A673 (cell line): Measurements from ENCODE around the gene FXYD2. TPM values are rescaled to one million over a fixed set of nuclear protein-coding genes. Genes with fewer than 3 reads are reported as not detected.

Source experiments
- BruUV-seq: library from RNA; stranded (reverse); fragments of 400-500 nt; replicated peaks from 2 replicates; lab custom pipeline; 2021; lab: Mats Ljungman, UMichigan
- CTCF ChIA-PET: fragments of 300-600 bp; sonication (Branson Sonifier 250); formaldehyde crosslinking; loops from one replicate; lab custom pipeline; 2022; ENCODE audit warnings: antibody characterized with exemption; lab: Charles Lee
- POLR2A ChIA-PET: fragments of 300-600 bp; sonication (Branson Sonifier 250); formaldehyde crosslinking; loops from one replicate; lab custom pipeline; 2022; ENCODE audit warnings: antibody characterized with exemption; ENCODE audit not compliant: low non-redundant PET; lab: Charles Lee
- DNase-seq: peaks from one replicate; pipeline ENCODE4 v3.0.0-alpha.2; 2015; ENCODE audit warnings: low spot score
- H3K27ac ChIP-seq: fragments of 200-600 bp; sonication (generic); 2 replicates; pipeline ENCODE4 v1.5.1; 2016; ENCODE audit warnings: mixed run types, low read depth, mild to moderate bottlenecking, mixed read lengths, antibody characterized with exemption, low read length; ENCODE audit not compliant: poor library complexity, severe bottlenecking
- H3K27me3 ChIP-seq: fragments of 200-600 bp; sonication (generic); replicated peaks from 2 replicates; pipeline ENCODE4 v1.6.1; 2017; ENCODE audit warnings: mixed run types, low read depth, mild to moderate bottlenecking, mixed read lengths, antibody characterized with exemption, low read length; ENCODE audit not compliant: insufficient read depth, poor library complexity
- H3K36me3 ChIP-seq: fragments of 200-600 bp; sonication (generic); 2 replicates; pipeline ENCODE4 v1.6.1; 2016; ENCODE audit warnings: mixed run types, mild to moderate bottlenecking, mixed read lengths, antibody characterized with exemption, low read length; ENCODE audit not compliant: insufficient read depth, poor library complexity, severe bottlenecking
- H3K4me1 ChIP-seq: fragments of 200-600 bp; sonication (generic); 2 replicates; pipeline ENCODE4 v1.6.1; 2017; ENCODE audit warnings: mixed run types, mild to moderate bottlenecking, mixed read lengths, antibody characterized with exemption, low read length; ENCODE audit not compliant: insufficient read depth, poor library complexity, severe bottlenecking
- H3K4me3 ChIP-seq: fragments of 200-600 bp; sonication (generic); 2 replicates; pipeline ENCODE4 v1.5.1; 2016; ENCODE audit warnings: low read depth, mixed run types, mild to moderate bottlenecking, mixed read lengths, low read length; ENCODE audit not compliant: poor library complexity, severe bottlenecking
- H3K9me3 ChIP-seq: fragments of 200-600 bp; sonication (generic); 2 replicates; pipeline ENCODE4 v1.6.1; 2016; ENCODE audit warnings: mixed run types, low read depth, mild to moderate bottlenecking, mixed read lengths, antibody characterized with exemption, low read length; ENCODE audit not compliant: poor library complexity, severe bottlenecking
- CTCF ChIP-seq: fragments of 300-800, 200-600 bp; sonication (generic); conservative IDR thresholded peaks from 2 replicates; pipeline ENCODE4 v1.5.1; 2017; ENCODE audit warnings: low read depth, mild to moderate bottlenecking, antibody characterized with exemption, low read length, moderate library complexity, mixed read lengths
- EZH2 ChIP-seq: fragments of 200-600 bp; sonication (generic); IDR thresholded peaks from 2 replicates; pipeline ENCODE4 v1.6.1; 2017; ENCODE audit warnings: borderline replicate concordance, low read depth, mild to moderate bottlenecking, mixed read lengths, antibody characterized with exemption, low read length; ENCODE audit not compliant: poor library complexity, severe bottlenecking
- intact Hi-C: fragments of 100-400 bp; cut with micrococcal nuclease; formaldehyde crosslinking; loops from one replicate; pipeline ENCODE4 v1.10.0; 2022; ENCODE audit not compliant: unreplicated experiment
- total RNA-seq: library from RNA; stranded (reverse); gene quantifications from 2 replicates; pipeline ENCODE4 v1.2.3, GENCODE V29; 2021

Gene FXYD2
- total RNA-seq, 1 experiment from 2014 or later, result not detected

GRCh38 chr11:117860139-117860538 is 35.6 kb upstream of the FXYD2 start:
- TF ChIP-seq EZH2, result no peak
- TF ChIP-seq CTCF, result no peak
- Histone ChIP-seq H3K36me3 (no peaks in the 10 kb centered on the region), H3K4me1 (peaks cover 8% of the 10 kb centered on the region), H3K4me3 (no peak overlapping the region), H3K27ac (no peak overlapping the region), H3K27me3 (no peaks in the 10 kb centered on the region), H3K9me3 (no peaks in the 10 kb centered on the region)
- ChIA-PET POLR2A (interaction anchor here (0.6 kb wide), 1 partner anchor 373 kb away, joined by 5 read pairs; no protein-coding TSS in a partner anchor), CTCF (no interaction called here)
- intact Hi-C loops, result no loop called here
- DNase-seq, result no peak
- BruUV-seq, result no TSS peak

DNA sequence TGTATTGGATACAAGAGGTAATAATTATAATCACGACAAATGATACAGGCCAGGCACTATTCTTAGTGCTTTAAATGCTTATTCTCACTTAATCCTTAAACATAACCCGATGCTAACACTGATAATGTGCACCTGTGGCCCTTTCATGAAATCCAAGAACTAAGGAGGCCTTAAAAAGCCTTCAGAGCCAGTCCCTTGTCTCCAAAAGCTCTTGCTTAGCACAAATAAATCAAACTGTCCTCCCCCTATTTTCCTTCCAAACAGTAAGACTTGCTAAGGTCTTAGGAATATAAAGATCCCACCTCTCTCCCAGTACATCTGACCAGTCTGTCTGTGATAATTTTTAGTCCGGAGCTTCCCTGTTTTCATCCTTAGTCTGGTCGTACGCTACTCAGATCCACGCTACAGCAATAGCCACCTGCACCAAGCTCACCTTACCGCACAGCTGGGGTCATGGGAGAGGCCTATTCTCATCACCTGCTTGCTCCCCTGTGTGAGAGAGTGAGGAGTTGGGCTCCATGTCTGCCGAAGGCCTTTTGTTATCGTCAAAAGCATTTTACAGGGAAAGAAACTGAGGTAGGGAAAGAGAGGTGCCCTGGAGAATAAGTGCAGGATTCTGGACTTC is 35.1 kb upstream of the FXYD2 start:
- ChIA-PET CTCF (no interaction called here), POLR2A (interaction anchor here (0.6 kb wide), 1 partner anchor 372 kb away, joined by 5 read pairs; no protein-coding TSS in a partner anchor)
- no peaks in the 10 kb centered on the region for H3K9me3 ChIP-seq
- no peak overlapping the region for H3K4me3 ChIP-seq
- no peak for TF ChIP-seq CTCF
- no peak for TF ChIP-seq EZH2
- no peak overlapping the region for H3K27ac ChIP-seq
- DNase-seq, result no peak
- no peaks in the 10 kb centered on the region for H3K27me3 ChIP-seq
- H3K36me3 ChIP-seq, result no peaks in the 10 kb centered on the region
- intact Hi-C loops, result no loop called here
- peaks cover 8% of the 10 kb centered on the region for H3K4me1 ChIP-seq
- BruUV-seq, result no TSS peak

DNA sequence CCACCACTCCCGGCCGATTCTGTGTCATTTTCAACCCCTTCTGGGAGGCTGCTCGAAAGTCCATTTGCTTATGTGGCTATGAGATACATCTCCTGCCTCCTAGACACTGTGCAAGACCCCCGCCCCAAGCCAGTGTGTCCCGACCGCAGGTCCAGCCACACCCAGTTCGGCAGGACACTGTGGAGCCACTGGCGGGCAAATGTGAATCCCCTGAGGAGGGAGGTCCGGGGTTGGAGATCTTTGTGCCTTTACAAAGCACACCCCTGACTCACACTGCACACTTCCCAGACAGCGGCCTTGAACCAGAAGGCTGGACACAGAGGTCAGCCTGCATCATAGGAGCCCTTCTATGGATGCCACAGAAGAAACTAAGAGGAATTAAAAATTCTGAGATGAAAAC is 34.5 kb upstream of the FXYD2 start:
- Histone ChIP-seq H3K27ac (no peak overlapping the region), H3K9me3 (no peaks in the 10 kb centered on the region), H3K27me3 (no peaks in the 10 kb centered on the region), H3K36me3 (no peaks in the 10 kb centered on the region), H3K4me1 (peaks cover 8% of the 10 kb centered on the region), H3K4me3 (no peak overlapping the region)
- BruUV-seq, result no TSS peak
- ChIA-PET POLR2A (no interaction called here), CTCF (no interaction called here)
- intact Hi-C loops, result no loop called here
- no peak for TF ChIP-seq CTCF
- no peak for TF ChIP-seq EZH2
- DNase-seq, result no peak
